ENCODE results near the gene SLC12A4.

DNA sequence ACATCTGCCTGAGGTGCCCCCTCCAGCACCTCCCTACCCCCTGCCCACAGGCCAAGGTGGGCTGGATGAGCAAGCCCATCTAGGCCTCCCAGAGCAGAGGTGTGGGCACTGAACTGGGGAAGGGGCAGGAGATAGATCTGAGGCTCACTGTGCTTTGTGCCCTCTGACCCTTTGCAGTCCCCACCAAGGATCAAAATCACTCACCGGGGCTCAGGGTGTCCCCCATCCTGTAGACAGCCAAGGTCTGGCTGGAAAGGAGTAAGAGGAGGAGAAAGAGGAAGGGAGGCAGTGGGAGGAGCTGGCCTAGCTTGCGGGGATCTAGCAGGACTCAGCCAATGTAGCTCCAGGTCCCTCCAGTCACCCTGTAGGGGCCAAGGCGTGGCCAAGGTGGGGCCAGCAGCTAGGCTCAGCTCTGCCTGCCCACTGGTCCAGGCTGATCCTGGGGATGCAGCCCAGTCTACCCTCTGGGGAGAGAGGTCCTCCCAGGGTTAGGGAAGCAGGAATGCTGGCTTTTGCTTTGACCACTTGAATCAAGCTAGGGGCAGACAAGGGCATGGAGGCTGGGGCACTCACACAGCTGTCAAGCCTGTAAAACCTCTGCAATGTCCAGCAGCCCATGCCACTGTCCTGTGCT lies 1.8 kb downstream of the SLC12A4 start:
- TF ChIP-seq, protein P1, sequence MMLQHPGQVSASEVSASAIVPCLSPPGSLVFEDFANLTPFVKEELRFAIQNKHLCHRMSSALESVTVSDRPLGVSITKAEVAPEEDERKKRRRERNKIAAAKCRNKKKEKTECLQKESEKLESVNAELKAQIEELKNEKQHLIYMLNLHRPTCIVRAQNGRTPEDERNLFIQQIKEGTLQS (IDR thresholded peaks at IDR 0.05): no peak
- TF ChIP-seq, protein P2, sequence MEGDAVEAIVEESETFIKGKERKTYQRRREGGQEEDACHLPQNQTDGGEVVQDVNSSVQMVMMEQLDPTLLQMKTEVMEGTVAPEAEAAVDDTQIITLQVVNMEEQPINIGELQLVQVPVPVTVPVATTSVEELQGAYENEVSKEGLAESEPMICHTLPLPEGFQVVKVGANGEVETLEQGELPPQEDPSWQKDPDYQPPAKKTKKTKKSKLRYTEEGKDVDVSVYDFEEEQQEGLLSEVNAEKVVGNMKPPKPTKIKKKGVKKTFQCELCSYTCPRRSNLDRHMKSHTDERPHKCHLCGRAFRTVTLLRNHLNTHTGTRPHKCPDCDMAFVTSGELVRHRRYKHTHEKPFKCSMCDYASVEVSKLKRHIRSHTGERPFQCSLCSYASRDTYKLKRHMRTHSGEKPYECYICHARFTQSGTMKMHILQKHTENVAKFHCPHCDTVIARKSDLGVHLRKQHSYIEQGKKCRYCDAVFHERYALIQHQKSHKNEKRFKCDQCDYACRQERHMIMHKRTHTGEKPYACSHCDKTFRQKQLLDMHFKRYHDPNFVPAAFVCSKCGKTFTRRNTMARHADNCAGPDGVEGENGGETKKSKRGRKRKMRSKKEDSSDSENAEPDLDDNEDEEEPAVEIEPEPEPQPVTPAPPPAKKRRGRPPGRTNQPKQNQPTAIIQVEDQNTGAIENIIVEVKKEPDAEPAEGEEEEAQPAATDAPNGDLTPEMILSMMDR (IDR thresholded peaks at IDR 0.05; ENCODE audit: low read depth, low read length, missing input control): no peak
- TF ChIP-seq EGR1 (IDR thresholded peaks at IDR 0.05; ENCODE audit: low read depth in 2 of 2) (no peak), RAD21 (IDR thresholded peaks at IDR 0.05) (no peak)

All from liver (tissue), 3 donors.